Bronchial smooth muscle cell (primary cell): ENCODE data around the gene LTF. TPM values are rescaled to one million over a fixed set of nuclear protein-coding genes. Genes with fewer than 3 reads are reported as not detected.

Experiments
- total RNA-seq: library from RNA; depleted of rRNA; stranded (reverse); fragments of >200 nt; gene quantifications from 2 replicates; pipeline ENCODE4 v1.2.1, GENCODE V29; 2014

Gene LTF
- total RNA-seq: not detected in 2 replicates

GRCh38 chr3:46464326-46465195 is at the start of gene LTF:
Gene LTF, minus strand, starts transcription at chr3:46464905. Its CDS starts 38 bp downstream, at chr3:46464867.

GRCh38 chr3:46497556-46498265 is 33.0 kb upstream of the LTF start, which contains the start of gene RTP3:
Gene RTP3, plus strand, starts transcription at chr3:46497976. Its CDS starts 87 bp downstream, at chr3:46498063.

GRCh38 chr3:46406788-46407611 is 57.7 kb downstream of the LTF start, which contains the start of the genes CCR5AS and CCRL2:
Gene CCR5AS, minus strand, starts transcription at chr3:46407066.
Gene CCRL2, plus strand, starts transcription at chr3:46407259. Its CDS starts 821 bp downstream, at chr3:46408080.

Other genes with a start within 250 kb of the LTF start
- 0.09 TPM in 1 of 2 replicates, not detected in the other for gene CCR3, start 222.4 kb downstream of the LTF start, total RNA-seq
- not detected in 2 replicates for gene CCR2, start 110.8 kb downstream of the LTF start, total RNA-seq
- gene CCR5, start 94.0 kb downstream of the LTF start, total RNA-seq: not detected in 2 replicates
- gene CCRL2, start 57.6 kb downstream of the LTF start, total RNA-seq: 0.16 TPM in 1 of 2 replicates, not detected in the other
- not detected in 2 replicates for gene RTP3, start 33.1 kb upstream of the LTF start, total RNA-seq
- gene LRRC2, start 101.4 kb upstream of the LTF start, total RNA-seq: under 0.01 and 0.47 TPM in 2 replicates
- gene FAM240A, start 147.6 kb upstream of the LTF start, total RNA-seq: not detected in 2 replicates
- gene ALS2CL, start 228.8 kb upstream of the LTF start, total RNA-seq: 0.26 and 0.63 TPM in 2 replicates
- gene TMIE, start 236.5 kb upstream of the LTF start, total RNA-seq: not detected in 2 replicates